HG02759 (cell line): ENCODE data around the gene S100A6.
"Not testable (repeated sequence)": the region's sequence is repeated elsewhere in the genome, so short reads cannot be mapped to it uniquely, and the experiment has no call there.

Source experiments
- ATAC-seq: cut with Tn5 transposase; IDR thresholded peaks from one replicate; pipeline ENCODE4 v1.9.1; 2021; ENCODE audit warnings: mild to moderate bottlenecking, moderate library complexity; ENCODE audit not compliant: unreplicated experiment

Gene S100A6

DNA sequence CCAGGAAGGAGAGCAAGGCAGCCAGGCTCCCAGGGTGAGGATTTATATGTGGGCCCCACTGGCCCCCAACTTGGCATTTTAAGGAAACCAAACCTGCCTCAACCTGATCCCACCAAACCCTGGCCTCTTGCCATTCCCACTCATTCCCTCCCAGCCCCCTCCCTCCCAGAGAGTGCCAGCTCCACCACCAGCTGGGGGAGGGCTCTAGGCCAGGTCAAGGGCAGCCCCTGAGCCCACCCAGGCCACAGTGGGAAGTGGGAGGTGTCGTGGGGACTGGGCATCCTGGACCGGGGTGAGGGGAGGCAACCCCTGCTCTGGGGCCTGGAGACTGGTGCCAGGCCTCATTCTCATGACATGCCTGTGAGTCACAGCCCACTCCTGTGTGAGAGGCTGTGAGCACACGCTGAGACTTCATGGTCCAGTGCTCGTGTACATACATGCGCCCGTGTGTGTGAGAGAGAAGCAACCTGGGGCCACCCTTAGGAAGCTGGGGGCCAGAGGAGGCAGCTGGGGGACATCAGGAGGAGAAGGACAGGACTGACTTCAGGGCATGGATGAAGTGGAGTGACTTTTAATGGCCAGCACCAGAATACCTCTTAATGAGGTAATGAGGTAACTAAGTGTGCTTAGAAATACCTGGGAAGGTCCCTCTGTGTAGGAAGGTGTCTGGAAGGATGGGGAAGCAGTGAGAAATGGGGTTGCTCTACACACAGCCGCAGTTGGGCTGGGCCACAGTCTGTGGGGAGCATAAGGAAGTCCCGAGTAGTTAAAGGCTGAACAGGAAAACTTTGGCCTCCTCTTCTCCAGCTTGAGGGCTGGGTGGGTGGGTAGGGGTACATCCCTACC, 30.0 kb upstream of the S100A6 start, which contains the start of gene S100A2:
S100A2 (minus strand) TSS at position 316 of the 846 bp plus-strand sequence. CDS start 1,967 bp downstream, outside the sequence.
- peak; percentile 64 for ATAC-seq

DNA sequence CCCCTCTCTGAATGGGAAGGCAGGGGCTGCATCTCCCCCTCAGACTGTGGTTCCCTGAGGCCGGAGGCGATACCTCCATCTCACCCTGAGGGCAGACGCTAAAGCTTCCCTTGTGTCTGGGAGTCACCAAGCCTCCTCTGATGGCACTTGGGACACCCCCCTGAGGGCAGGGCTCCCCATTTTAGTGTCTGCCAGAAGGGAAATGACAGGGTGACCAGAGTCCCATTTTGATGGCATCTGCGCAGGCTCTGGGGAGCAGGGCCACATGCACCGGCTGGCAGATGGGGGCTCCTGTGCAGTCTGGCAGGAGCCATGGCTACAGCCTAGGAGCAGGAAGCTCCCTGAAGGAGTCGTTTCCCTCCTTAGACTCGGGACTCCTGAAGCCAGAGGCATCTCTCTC, 28.2 kb upstream of the S100A6 start:
- ATAC-seq, result no peak

DNA sequence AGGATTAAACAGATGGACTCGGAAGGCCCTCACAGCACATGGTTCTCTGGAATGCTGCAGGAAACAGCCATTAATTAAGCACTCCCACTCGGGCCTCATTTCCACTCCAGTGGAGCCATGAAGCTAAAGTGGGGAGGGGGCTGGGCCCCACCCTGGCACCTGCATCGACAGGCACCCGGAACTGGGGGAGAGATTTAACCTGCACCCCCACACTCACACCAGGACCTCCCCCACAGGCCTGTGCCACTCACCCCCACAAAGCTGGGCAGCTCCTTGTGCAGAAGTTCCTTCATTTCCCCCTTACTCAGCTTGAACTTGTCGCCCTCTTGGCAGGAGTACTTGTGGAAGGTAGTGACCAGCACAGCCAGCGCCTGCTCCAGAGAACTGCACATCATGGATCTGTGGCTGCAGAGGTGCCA, 27.7 kb upstream of the S100A6 start:
- no peak for ATAC-seq

GRCh38 chr1:153562021-153562420, 26.2 kb upstream of the S100A6 start:
- ATAC-seq, result not testable (repeated sequence)

DNA sequence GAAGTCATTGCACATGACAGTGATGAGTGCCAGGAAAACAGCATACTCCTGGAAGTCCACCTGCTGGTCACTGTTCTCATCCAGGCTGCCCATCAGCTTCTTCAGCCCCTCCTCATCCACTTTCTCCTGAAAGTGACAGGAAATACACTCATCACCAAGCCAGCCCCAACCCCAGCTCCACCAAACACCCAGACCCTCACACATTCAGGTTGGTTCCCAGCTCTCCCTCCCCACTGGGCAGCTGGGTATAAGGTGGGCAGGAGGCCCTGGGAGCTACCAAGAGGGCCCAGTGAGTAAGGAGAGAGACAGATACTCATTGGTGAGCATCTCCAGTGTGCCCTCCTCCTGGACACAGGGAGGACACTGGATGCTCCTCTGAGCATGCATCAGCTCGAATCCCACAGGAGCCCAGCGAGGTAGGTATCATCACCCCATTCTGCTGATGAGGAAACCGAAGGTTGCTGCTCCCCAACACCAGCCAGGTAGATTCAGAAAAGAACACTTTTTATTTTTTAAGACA, 25.7 kb upstream of the S100A6 start:
- ATAC-seq, result no peak

DNA sequence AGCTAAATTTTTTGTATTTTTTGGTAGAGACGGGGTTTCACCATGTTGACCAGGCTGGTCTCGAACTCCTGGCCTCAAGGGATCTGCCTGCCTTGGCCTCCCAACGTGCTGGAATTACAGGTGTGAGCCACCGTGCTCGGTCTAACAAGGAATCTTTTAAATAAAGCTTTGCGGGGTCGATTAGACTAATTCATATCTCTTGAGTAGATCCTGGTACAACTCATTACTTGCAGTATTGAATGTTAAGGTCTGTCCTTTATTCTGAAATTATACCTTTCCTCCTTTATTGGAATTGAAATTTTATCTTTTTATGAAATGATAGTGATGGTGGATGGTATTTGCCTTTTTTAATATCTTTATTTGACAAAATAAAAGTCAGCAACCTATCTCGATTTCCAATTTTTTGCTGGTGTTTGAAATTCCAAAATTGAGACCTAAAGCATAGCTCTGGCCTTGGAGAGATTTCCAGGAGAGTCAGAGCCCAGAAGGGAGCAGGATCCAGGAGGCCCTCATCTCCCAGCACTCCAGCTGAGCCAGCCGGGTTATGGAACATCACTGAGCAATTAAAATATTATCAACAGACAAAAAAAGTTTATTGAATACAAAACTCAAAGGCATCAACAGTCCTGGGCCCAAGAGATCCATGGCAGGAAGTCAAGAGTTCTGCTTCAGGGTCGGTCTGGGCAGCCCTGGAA, 25.1 kb upstream of the S100A6 start:
- no peak for ATAC-seq

GRCh38 chr1:153560241-153560640, 24.4 kb upstream of the S100A6 start:
- no peak for ATAC-seq

- no peak for ATAC-seq
These were observed 22.1 kb upstream of the S100A6 start for GRCh38 chr1:153557877-153558276.

DNA sequence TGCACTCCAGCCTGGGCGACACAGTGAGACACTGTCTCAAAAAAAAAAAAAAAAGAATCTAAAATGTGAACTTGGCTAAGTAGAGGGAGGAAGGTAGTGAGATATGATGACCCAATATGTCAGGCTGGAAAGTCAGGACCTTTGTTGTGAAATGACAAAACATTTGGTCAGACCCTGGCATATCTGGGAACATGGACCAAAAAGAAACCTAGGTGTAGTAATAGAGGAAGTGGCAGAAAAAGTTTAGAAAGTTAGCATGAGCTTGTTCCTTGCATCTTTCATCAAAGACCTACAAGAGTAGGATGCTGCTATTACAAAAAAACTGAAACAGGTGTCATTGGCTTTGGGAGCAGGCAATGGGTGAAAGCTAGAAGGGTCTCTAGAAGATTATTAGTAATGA, 20.6 kb upstream of the S100A6 start:
- ATAC-seq, result no peak

DNA sequence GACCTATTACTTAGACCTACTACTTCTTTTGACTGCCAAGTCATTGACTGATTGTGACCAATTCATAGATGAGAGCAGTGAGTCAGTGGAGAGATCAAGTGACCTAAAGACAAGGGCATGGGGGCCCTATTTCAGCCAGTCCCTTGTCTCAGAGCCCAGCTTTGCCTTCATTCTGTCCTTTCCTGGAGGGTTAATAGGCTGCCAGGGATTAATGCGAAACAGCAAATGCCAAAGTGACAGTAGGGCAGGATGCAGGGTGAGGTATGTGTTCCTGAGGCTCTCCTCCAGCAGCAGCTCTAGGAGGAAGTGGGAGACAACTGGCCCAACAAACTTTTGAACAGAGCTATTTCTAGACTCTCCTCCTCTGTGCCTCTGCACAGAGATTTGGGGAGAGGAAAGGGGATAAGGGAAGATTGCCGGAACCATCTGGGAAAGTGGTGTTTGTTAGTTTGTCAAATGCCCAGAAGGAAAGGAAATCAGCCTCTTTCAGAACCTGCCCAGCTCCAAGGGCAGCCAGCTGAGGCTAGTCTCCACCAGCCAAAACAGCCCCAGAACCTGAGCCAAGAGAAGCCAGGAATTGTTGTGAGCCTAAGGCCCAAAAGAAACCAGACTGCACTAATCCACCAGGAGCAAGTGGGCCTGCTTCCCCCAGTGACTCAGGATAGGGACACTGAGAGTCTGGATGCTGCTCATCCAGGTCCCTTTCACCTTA, 18.2 kb upstream of the S100A6 start:
- ATAC-seq, result no peak

DNA sequence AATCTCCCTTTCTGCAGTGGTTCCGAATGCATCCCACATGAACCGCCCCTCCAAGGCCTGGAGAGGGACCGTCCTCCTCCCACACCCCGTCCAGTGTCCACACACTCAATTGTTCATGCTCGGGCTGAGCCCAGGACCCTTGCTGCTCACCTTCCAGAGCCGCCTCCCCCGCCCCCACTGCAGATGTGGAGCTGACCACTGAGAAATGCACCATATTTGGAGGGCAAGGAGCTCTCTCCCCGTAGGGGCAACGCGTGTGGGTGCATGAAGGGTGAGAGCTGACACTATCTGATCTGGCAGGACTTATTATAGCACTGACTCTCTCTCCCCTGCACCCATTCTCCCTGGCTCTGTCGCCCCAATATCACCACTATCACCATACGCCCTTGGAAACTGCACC, 17.3 kb upstream of the S100A6 start:
- ATAC-seq, result no peak

DNA sequence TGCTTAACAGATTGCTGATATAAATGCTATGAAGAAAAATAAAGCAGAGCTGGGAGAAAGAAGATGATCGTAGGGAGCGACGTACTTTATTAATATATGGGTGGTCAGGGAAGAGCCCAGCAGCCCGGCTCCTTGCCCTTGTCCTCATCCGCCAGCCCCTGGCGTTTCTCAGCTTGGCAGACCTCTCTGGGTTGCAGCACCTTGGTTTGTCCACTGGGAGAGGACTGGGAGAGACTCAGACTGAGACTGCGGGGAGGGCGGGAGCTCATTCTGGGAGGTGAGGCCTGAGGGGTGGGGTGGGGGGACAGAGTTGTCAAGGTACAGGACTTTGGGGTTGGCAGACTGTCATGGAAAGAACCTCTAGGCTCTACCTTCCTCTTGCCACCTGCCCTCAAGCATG, 16.5 kb upstream of the S100A6 start:
- ATAC-seq, result no peak

- no peak for ATAC-seq
These were observed 15.2 kb upstream of the S100A6 start for GRCh38 chr1:153550827-153551500.

DNA sequence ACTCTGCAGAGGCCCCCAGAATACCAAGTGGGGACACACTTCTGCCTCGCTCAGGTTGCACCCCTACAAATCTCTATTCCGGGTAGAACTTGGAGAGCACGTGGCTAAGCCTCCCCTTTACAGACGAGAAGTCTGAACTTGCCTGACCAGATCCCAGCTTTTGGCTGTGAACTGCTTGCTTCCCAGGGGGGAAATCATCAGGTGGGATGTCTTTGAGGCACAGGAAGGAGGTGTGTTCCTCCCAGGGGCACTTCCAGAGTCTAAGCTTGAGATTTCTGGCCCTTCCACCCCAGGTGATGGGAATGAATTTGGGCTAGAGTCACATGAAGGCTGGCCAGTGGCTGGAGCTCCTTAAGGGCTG, 14.6 kb upstream of the S100A6 start:
- ATAC-seq, result no peak

DNA sequence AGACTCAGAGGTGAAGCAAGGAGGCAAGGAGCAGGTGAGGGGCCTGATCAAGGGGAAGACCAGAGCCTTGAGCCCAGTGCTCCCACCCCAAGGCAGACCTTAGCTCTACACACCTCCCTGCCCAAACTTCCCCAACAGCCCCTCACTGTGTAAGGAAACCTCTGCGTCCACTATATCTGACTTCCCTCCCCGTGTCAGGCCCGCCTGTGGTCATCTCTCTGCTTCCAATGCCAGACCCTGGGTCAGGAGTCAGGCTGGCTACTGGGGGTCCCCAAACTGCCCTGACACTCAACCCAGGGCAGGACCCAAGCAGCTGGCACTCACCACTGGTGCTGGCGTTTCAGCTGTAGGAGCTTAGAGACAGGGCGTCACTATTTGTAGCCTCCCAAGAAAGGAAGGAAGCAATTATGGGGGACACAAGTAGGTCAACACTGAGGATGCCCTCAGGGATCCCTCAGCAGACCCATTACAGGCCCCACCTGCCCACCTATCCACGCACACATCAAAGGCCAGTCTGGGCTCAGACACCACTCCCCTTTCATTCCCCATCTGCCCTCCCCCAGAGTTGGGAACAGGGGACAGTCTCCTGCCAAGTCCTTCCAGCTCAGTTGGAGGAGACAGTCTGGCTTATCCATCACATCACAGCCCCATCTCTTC, 14.1 kb upstream of the S100A6 start:
- ATAC-seq, result no peak

DNA sequence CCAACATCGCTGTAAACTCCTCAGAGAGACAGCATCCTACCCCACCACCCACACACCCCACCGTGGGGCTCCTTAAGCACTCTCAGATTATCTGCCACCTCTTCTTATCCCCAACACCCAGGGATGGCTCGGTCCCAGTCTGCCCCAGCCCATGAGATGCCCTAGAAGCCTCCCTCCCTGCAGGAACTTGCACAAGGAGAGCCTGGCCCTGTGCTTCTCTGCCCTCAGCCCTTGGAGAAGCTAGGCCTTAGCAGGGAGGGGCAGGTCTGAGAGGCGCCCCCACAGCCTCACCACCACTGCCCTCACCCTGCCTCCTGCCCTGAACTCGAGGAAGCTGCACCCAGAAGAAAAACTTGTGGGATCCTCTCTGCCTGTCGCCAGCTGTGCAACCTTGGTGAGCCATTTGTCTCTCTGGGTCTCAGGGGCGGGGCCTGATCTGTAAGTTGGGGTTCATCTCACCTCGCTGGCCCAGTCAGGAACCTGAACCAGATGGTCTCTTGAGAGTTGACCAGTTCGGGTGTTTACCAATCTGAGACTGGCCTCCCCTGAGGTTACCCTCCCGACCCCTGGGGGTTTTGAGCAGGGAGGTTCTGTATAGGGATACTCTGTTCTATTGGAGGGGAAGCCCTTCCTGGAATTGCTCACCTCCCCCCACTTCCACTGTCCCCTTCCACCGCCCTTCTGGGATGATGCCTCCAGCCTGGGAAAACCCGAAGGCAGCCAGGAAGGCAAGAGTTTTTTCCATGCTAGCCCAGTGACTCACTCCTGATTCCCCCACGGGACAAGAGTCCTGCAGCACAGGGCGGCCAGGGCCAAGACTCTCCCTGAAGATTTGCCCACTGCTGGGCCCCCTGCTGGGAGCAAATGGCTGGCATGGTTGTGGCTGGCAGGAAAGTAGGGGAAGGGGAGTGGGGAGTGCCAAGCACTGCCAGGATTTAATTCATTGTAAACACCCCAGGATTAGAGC, 13.2 kb upstream of the S100A6 start, which contains the start of gene S100A3:
S100A3 (minus strand) TSS at position 537 of the 967 bp plus-strand sequence. CDS start 773 bp downstream, outside the sequence.
- ATAC-seq, result no peak

GRCh38 chr1:153547560-153548551, 12.1 kb upstream of the S100A6 start:
- ATAC-seq, result no peak
